ENCODE data around the gene RNU6-9.
"Not testable (repeated sequence)": the region's sequence is repeated elsewhere in the genome, so short reads cannot be mapped to it uniquely, and the experiment has no call there.

The RNU6-9 gene

DNA sequence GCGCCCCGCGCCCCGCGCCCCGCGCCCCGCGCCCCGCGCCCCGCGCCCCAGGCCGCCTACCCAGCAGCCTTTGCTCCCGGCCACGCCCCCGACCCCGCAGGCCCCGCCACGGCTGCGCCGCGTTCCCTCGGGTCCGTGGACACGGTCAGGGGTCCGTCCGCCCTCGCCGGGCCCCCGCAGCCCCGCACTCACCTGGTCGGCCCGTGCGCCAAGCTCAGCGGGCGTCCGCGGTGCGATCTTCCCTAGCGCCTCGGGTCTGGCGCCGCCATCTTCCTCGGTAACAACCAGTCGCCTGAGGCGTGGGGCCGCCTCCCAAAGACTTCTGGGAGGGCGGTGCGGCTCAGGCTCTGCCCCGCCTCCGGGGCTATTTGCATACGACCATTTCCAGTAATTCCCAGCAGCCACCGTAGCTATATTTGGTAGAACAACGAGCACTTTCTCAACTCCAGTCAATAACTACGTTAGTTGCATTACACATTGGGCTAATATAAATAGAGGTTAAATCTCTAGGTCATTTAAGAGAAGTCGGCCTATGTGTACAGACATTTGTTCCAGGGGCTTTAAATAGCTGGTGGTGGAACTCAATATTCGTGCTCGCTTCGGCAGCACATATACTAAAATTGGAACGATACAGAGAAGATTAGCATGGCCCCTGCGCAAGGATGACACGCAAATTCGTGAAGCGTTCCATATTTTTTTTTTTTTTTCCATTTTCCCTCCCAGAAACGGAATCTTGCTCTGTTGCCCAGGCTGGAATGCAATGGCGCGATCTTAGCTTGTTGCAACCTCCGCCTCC, at the start of gene RNU6-9, which contains the start of gene MED16:
Gene RNU6-9, plus strand, starts transcription at position 591 of the 796 bp plus-strand sequence.
Gene MED16, minus strand, starts transcription at position 294 of the 796 bp plus-strand sequence. CDS start 2,056 bp downstream, outside the sequence.
- peak; percentile 83 for DNase-seq (ENCODE audit: low read depth)

DNA sequence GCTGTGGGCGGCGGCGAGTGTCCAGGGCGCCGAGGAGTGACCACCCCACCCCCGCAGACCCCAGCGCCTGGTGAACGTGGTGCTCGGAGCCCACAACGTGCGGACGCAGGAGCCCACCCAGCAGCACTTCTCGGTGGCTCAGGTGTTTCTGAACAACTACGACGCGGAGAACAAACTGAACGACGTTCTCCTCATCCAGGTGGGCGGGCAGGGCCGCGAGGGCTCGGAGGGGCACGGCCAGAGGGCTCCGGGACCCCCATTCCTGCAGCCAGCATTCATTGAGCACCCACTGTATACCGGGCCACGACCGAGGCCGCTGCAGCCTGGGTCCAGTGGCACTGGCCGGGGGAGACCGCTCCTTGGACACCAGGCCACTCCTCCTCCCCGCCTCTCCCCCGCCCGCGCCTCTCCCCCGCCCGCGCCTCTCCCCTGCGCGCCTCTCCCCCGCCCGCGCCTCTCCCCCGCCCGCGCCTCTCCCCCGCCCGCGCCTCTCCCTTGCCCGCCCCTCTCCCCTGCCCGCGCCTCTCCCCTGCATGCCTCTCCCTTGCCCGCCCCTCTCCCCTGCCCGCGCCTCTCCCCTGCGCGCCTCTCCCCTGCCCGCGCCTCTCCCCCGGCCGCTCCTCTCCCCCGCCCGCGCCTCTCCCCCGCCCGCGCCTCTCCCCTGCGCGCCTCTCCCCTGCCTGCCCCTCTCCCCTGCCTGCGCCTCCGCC, 49.3 kb upstream of the RNU6-9 start:
- DNase-seq (ENCODE audit: low read depth) = no peak

DNA sequence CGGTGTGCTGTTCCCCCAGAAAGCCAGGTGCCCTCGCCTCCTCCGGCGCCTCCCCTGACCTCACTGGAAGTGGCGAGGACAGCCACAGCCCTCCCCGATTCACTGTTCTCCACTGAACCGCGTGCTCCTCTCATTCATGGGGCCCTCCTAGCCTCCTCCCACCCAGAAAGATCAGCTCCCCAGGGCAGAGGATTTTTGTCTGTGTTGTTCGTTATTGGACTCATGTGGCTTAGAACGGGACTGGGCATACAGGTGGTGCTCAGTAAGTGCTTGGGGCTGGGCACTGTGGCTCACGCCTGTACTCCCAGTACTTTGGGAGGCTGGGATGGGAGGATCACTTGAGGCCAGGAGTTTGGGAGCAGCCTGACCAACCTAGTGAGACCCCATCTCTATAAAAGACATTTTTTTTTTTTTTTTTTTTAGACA, 48.7 kb upstream of the RNU6-9 start:
- no peak for DNase-seq (ENCODE audit: low read depth)

DNA sequence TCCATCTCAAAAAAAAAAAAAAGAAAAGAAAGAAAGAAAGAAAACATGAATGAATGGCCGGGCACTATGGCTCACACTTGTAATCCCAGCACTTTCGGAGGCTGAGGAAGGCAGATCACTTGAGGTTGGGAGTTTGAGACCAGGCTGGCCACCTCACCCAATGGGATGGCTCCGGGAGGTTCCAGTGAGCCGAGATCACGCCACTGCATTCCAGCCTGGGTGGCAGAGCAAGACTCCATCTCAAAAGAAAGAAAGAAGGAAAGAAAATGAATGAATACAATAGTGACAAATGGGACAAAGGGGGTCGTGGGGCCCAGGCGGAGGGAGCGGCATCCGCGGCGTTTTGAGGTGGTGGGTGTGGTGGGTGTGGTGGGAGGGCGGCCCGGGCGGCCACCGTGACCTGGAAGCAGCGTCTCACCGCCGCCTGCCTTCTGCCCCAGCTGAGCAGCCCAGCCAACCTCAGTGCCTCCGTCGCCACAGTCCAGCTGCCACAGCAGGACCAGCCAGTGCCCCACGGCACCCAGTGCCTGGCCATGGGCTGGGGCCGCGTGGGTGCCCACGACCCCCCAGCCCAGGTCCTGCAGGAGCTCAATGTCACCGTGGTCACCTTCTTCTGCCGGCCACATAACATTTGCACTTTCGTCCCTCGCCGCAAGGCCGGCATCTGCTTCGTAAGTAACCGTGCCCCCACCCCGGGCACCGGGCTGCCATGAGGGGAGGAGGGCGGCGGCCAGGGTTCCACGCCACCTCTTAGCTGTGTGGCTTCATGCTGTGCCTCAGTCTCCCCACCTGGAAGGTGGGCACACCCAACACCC, 47.4 kb upstream of the RNU6-9 start:
- DNase-seq (ENCODE audit: low read depth) = no peak

DNA sequence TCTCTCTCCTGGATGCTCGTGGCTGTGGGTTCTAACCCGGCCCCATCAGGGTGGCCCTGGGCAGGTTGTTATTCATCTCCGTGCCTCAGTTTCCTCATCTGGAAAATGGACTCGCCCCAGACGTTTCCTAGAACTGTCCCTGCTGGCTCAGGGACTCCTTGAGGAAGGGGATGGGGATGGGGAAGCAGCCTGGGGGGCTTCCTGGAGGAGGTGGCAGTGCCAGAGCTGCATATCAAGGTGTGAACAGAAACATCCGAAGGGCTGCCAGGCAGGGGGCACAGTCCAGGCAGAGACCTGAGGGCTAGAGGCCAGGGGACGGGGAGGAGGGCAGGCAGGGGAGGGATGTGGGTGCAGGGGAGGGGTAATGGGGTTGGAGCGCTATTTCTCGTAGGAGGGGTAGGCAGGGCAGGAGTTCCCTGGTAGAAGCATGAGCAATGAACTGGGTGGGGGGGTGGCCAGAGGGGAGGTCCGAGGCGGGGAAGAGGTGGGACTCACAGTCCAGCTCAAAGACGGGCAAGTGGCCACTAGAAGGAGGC, 44.8 kb upstream of the RNU6-9 start:
- DNase-seq (ENCODE audit: low read depth) = no peak

DNA sequence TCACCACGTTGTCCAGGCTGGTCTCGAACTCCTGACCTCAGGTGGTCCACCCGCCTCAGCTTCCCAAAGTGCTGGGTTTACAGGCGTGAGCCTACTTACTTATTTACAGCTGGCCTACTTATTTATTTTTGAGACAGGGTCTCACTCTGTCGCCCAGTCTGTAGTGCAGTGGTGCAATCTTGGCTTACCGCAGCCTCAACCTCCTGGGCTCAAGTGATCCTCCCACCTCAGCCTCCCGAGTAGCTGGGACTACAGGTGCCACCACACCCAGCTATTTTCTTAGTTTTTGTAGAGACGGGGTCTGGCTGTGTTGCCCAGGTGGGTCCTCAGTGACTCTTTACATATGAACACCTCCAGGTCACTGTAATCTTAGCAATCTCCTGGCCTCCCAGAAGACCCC, 44.1 kb upstream of the RNU6-9 start:
- DNase-seq (ENCODE audit: low read depth) = not testable (repeated sequence)

GRCh38 chr19:850221-850978, 42.9 kb upstream of the RNU6-9 start:
- no peak for DNase-seq (ENCODE audit: low read depth)

DNA sequence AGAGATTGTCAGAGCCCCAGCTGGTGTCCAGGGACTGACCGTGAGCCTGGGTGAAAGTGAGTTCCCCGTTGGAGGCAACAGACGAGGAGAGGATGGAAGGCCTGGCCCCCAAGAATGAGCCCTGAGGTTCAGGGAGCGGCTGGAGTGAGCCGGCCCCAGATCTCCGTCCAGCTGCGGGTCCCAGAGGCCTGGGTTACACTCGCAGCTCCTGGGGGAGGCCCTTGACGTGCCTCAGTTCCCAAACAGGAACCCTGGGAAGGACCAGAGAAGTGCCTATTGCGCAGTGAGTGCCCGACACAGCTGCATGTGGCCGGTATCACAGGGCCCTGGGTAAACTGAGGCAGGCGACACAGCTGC, 42.3 kb upstream of the RNU6-9 start:
- no peak for DNase-seq (ENCODE audit: low read depth)

GRCh38 chr19:852136-853013, 40.9 kb upstream of the RNU6-9 start, which contains the start of gene ELANE:
Gene ELANE, plus strand, starts transcription at chr19:852303. Its CDS starts 26 bp downstream, at chr19:852329.
- no peak for DNase-seq (ENCODE audit: low read depth)

DNA sequence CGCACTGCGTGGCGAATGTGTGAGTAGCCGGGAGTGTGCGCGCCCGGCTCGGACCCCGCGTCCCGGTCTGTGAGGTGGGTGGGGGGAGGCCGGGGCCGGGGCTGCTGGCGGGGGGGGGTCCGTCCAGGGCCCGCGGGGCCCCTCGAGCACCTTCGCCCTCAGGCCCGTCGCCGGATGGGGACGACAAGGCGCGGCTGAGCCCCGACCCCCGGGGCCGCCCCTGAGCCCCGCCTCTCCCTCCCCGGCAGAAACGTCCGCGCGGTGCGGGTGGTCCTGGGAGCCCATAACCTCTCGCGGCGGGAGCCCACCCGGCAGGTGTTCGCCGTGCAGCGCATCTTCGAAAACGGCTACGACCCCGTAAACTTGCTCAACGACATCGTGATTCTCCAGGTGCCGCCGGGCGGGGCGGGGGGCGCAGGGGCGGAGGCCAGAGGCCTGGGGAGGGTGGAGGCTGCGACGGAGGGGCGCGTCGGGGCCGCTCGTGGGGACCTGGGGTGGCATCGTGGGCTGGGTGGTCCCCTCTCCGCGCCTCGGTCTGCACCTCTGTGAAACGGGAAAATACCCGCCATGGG, 40.2 kb upstream of the RNU6-9 start:
- DNase-seq (ENCODE audit: low read depth) = no peak

- DNase-seq (ENCODE audit: low read depth) = not testable (repeated sequence)
Observed at GRCh38 chr19:853614-854220, 39.6 kb upstream of the RNU6-9 start.

DNA sequence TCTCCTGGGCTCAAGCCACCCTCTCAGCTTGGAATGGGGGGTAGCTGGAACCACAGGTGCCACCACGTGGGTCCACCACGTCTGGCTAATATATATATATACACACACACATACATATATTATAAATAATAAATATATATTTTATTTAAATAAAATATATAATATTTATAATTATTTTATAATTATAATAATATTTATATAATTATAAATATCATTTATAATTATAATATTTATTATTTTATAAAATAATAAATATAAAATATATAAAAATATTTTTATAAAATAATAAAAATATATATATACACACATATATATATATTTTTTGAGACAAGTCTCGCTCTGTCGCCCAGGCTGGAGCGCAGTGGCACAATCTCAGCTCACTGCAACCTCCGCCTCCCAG, 38.7 kb upstream of the RNU6-9 start:
- DNase-seq (ENCODE audit: low read depth) = no peak

- no peak for DNase-seq (ENCODE audit: low read depth)
Observed at GRCh38 chr19:855142-855541, 38.1 kb upstream of the RNU6-9 start.

- DNase-seq (ENCODE audit: low read depth) = no peak
Observed at GRCh38 chr19:855566-856120, 37.6 kb upstream of the RNU6-9 start.

DNA sequence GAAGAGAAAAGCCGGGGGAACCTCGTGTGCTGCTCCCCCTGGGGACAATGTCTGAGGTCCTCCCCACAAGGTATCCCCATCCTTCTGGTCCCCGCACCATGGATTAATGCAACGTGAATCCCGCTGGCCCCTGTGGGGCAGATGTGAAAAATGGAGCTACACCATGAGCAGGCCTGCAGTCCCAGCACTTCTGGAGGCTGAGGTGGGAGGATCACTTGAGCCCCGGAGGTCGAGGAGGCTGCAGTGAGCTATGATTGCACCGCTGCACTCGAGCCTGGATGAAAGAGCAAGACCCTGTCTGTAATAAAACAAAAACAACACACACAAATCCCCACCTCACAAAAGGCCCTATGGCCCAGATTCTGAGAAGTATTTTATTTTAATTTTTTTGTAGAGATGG, 35.0 kb upstream of the RNU6-9 start:
- DNase-seq (ENCODE audit: low read depth) = no peak

GRCh38 chr19:858868-859843, 34.1 kb upstream of the RNU6-9 start, which contains the start of gene CFD:
Gene CFD, plus strand, starts transcription at chr19:859664. Its CDS starts 26 bp downstream, at chr19:859690.
- DNase-seq (ENCODE audit: low read depth) = no peak

GRCh38 chr19:861141-861755, 32.0 kb upstream of the RNU6-9 start:
- DNase-seq (ENCODE audit: low read depth) = no peak

Measured in activated T-cell treated with anti-CD3 and anti-CD28 coated beads for 24 hours (primary cell).